Suppressor macrophage treated with lipopolysaccharide for 4 hours (primary cell): ENCODE data around the gene FBXO31.
A peak's percentile ranks its signal among the peaks of the same experiment; 100 is the strongest.

Experiments used
- DNase-seq: peaks from one replicate; pipeline ENCODE4 v3.0.0-alpha.2; 2020

The FBXO31 gene

GRCh38 chr16:87383505-87384161, at the start of gene FBXO31:
Gene FBXO31, minus strand, starts transcription at chr16:87383776. Its CDS starts 32 bp downstream, at chr16:87383744.
- DNase-seq = peak; percentile 96

DNA sequence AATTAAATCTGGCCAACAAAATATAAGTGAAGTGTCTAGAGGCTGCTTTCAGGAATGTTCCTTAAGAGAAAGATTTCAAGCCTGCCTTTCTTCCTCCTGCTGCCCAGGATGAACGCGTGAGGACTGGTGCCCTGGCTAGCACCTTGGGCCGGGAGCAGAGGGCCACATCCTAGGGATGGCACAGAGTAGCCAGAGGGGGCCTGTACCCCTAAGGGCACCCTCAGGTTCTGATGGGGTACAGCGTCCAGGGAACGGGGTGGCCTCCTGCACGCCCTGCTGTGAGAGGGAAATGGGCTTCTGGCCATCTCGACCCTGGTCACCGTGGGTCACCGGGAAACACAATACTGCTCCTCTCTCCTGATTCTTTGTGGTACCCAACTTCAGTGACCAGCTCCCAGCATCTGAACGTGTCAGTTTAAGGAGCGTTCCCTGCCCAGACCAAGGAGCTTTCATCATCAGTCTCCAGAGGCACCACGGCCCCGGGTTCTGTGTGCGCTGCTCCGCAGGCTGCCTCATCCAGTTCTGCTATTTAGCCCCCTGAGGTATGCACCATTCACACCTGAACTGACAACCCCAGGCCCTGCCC, 48.8 kb upstream of the FBXO31 start:
- no peak for DNase-seq

GRCh38 chr16:87431926-87432325, 48.4 kb upstream of the FBXO31 start:
- DNase-seq = no peak

DNA sequence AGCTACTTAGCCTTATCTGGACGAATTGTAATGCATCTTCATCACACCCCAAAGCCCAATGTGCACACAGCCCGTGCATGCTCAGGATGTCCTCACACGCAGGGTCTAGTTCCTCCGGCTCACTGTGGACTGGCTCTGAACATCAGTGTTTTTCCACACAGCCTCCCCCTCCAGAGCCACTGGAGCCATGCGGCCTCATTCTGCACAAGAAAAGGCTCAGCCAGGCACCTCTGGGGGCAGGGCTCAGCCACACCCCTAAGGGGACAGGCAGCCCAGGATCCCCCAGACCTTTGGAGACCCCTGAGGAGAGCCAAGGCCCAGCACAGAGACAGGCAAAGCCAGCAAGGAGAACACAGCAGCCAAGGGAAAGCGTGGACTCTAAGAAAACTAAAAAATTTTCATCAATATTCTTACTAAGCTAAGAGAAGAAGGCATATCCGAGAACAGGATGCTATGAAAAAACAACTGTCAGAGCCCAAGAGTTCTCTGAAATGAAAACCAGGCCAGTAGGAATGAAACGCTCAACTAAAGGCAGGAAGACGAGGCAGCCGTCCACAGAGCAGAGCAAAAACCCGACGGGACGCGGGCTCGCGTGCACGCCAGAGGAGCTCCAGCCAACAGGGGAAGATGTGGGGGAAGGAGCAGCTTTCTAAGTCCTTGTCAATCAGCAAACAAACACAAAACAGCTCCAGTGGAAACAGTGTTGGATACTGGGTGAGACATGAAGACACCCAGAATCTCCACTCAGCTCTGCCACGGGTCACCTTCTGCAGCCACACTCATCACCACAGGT, 43.0 kb upstream of the FBXO31 start:
- DNase-seq = no peak

DNA sequence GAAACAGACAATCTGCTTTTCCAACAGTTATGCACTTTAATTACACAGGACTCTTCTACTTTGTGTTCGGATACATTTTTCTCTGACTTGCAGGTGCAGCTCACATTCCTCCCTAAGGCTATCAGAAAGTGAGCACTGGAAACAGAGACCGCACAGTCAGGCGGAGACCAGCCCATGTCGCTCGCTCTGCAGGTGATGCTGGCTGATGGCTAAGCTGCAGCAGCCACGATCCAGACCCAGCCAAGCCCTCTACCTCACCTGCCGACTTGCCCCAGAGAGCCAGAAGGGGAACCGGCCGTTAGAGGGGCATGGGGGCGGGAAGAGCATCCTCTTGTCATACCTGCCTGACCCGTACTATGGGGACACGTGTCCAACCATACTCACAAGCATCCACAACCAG, 42.4 kb upstream of the FBXO31 start:
- DNase-seq = no peak

DNA sequence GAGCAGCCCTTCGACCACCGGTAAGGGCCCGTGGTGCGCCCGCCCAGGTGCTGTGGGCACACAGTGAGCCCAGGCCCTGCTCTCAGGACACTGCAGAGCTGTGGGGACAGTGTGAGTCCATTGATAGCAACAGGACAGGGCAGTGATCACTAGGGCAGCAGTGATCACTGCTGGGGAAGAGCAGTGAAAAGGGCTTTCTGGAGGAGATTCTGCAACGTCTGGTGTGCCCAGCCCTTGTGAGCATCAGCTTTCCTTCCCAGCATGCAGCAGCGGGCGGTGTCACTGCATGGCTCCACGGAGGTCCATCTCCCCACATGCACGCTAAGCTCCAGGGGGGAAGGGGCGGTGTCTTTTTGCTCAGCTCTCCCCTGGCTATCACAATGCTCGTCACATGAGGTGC, 40.7 kb upstream of the FBXO31 start:
- DNase-seq = no peak

DNA sequence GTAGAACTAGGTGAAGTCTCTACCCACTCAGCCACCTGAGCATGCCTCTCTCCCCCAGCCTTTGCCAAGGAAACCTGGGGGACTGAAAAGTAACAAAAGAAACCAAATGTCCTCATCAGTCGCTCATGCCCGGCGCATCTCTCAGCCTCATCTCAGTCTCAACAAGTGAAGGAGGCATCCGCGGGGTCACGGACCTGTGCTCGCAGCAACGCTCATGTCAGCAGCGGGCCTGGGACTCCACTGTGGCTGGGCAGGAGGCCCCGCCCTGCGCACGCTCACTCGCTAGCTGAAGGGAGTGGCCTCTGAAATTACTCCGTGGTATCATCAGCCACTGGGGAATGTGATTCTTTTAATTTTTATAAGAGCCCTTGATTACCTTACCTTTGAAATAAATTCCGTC, 39.9 kb upstream of the FBXO31 start:
- DNase-seq = no peak

DNA sequence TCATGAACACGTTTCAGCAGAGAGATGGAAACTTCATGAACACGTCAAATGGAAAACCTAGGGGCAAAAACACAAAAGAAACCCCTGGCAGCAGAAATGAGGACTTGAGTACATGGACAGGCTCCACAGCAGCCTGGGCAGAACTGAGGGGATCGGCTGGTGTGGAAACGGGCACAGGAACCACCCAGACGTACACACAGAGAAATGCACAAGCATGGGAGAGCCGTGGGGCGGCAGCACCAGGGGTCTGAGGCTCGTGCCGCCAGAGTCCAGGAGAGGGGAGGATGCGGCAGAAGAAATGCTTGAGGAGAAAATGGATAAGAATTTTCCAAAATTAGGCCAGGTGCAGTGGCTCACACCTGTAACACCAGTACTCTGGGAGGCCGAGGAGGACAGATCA, 38.5 kb upstream of the FBXO31 start:
- DNase-seq = no peak

DNA sequence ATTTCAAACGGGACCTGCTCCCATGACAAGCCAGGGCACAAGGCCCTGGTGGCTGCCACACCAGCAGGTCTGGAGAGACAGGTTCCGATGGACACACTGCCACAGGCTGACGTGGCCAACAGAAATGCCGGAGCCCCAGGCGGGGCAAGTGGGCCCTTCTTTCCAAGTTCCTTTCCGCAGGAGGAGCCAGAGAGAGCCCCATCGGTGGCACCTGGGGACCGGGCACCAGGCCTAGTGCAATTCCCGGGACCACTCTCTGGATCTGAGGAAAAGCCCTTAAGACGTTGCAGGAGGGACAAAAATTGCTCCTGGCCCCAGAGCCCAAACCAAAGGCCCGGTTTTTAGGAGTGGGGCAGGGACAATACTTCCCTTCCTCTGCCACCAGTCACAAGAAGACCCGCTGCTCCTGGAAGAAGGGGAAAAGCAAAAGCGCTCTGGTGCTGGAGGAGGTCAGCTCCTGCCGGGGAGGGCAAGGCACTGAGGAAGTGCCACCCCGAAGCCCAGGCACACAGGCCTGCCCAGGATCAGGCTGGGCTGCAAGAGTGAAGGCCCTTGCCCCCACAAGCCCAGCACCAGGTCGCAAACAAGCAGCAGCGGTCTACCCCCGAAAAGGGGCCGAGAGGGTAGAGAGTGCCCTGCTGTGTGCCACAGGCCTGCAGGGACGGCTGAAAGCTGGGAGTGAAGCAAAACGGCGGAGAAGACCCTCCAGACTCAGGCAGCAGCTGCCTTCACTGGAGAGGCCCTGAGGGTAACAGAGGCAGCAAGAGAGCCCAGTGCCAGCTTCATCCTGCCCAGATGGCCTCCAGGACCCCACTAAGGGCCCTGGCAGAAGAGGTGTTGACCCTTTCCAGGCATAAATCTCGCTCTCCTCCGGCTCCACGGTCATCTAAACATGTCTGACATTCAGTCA, 37.7 kb upstream of the FBXO31 start:
- no peak for DNase-seq

DNA sequence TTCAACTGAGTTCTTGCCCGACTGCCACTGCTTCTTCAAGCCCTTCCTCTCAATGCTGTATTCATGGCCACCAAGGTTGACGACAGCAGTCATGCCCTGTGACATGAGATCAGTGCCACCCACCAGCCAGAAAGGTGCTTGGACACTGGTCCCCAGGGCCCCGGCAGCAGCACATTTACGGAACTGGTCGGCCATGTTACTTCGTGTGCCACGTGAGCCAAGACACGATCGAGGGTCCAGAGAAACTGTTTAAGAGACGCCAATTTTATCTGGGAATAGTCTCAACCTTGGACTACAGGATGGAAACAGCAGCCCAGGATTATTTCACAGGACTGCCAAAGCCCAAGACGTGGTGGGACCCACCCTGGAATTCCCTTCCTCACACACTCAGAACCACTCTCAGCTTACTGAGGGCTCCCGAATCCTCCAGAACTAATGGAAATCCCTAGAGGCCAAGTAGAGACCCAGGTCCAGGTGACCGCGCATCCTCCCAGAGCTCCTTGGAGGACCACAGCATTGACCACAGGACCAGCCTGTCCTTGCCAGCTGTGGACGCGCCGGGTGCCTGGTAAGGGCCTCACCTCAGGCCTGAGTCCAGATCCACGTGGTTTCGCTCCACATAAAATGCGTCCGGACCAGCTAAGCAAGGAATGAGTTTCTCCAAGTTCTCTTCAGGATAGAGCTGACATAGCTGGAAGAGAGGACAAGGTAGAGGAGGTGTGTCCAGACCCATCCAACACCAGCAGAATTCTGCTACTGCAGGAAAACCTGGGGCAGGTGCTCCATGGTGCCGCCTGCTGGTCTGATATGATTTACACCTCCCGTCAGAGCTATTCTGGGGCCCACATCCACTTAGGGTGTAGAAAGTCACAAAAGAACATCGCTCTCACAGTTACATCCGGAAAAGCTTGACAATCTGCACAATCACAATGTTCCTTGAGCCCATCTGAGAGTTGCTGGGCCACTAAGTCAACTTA, 36.7 kb upstream of the FBXO31 start:
- DNase-seq = peak; percentile 6

- no peak for DNase-seq
Observed at GRCh38 chr16:87418644-87419043, 35.1 kb upstream of the FBXO31 start.

GRCh38 chr16:87418216-87418615, 34.6 kb upstream of the FBXO31 start:
- DNase-seq = no peak

DNA sequence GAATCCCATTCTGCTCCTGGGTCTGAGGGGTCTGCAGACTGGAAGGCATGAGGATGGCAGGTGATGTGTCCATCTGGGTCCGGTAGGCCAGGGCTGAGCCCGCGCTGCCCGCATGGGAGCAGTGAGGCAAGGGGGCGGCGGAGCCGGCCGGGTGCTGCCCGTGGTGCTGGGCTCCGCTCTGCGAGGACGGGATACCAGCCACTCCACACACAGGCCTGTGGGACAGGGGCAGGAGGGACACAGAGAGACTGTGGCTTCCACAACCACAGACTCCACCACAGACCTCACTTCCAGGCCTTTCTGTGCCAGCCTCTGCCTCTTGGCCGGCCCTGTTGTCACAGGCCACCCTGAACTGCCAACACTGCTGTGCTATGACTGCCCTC, 33.9 kb upstream of the FBXO31 start:
- DNase-seq = no peak

DNA sequence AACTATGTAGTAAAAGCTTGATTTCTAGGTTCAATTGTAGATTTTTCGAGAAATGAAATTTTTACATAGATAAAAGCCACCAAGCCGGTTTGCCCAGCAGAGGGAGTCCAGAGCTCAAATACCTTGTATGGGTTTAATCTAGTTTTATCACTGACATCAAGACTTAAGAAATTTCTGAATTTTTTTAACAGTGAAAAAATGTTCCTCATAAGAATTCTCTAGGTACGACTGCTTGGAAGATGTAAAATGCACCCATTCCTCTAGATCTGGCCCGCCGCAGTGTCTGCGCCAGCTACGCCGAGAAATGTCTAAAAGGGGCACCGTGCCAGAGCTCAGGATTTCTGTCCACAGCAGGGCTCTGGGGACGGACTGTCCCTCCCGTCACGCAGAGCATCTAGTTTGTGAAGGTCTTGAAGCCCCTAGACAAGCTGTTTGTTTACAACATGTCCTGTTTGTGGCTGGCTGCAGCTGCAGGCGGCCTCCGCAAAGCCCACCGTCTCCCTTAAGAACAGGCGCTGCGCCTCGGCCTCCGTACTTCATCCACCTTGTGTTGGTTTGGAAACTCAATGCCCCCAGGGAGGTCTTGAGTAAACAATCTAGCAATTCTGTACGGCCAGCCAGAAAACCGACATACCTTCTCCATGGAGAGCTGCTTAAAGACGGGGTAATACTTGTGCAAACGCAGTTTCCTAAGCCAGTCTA, 33.4 kb upstream of the FBXO31 start:
- DNase-seq = peak; percentile 59

DNA sequence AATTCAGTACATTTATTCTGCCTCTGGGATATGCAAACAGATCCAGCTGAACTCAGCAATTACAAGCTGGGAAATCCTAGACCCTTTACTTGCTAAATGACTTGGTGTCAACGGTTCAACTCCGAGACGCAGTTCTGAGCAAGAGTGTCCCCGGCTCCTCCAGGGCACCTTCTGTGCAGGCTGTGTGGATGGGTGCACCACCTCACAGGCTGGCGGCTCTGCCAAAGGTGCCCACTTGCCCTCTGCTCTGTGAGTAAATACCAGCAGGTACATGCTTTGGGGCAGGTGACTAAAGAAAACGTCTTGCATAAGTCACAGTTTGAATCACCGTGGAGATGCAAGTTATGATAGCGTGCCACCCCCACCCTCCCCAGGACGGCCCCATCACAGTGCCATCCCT, 31.9 kb upstream of the FBXO31 start:
- no peak for DNase-seq

DNA sequence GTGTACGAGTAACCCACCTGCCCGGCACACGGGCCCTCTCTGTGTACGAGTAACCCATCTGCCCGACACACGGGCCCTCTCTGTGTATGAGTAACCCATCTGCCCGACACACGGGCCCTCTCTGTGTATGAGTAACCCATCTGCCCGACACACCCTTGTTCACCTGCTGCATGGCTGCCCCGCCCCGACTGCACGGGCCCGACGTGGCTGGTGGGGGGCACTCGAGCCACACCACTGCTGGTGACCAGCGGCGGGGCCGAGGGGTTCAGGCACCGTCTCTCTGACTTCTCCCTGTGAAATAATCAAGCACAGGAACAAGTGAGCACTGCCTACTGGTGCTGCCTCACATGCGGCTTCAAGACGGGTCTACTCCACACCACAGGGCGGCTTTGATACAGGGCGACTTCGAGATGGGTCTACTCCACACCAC, 30.7 kb upstream of the FBXO31 start:
- DNase-seq = no peak

GRCh38 chr16:87412996-87413421, 29.4 kb upstream of the FBXO31 start:
- no peak for DNase-seq

- DNase-seq = no peak
Observed at GRCh38 chr16:87412371-87412995, 28.9 kb upstream of the FBXO31 start.

DNA sequence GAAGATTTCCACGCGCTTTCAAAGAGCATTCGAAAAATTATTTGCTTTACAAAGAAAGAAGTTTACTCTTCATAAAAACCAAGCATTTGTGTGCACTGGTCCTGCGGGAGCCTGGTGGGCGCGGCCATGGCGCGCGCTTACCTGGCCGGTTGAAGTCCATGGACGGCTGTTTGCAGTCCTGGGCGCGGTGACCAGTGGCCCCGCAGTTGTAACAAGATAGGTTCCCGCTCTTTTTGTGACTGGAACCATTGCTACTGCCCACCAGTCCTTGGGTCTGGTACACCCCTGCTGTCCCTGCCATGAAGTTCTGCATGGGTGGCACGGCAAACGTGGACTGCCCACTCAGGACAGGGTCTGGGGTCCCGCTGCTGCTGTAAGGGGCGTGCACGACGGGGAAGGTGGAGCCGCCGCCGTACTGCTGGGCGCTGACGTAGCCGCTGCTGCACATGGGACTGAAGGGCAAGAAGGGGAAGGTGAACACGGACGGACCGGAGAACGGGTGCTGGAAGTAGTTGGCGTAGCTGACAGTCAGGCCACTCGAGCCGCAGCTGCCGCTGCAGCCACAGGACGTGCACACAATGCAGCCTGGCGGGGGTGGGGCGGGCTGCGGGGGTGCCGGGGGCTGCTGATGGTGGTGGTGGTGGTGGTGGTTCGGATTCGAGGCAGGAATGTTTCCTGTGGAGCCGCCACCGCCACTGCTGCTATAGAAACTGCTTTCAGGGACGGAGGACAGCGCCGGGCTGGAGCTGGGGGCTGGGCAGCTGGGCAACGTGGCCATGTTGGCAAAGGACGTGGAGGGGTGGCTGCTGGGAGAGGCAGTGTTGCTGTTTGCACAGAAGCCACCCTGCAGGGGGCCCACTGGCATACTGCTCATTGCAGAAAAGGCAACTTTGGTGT, 28.0 kb upstream of the FBXO31 start:
- no peak for DNase-seq

- DNase-seq = no peak
Observed at GRCh38 chr16:87410968-87411367, 27.4 kb upstream of the FBXO31 start.
